ENCODE results near the gene TEX2. TPM values are rescaled to one million over a fixed set of nuclear protein-coding genes. Genes with fewer than 3 reads are reported as not detected.

TEX2 gene
- total and polyA plus RNA-seq, 9 of the 15 experiments (the other 6 are each of a cell fraction or from before 2014, with no cell fraction given), result 4.1 to 27.6 (median 19.3) TPM

DNA sequence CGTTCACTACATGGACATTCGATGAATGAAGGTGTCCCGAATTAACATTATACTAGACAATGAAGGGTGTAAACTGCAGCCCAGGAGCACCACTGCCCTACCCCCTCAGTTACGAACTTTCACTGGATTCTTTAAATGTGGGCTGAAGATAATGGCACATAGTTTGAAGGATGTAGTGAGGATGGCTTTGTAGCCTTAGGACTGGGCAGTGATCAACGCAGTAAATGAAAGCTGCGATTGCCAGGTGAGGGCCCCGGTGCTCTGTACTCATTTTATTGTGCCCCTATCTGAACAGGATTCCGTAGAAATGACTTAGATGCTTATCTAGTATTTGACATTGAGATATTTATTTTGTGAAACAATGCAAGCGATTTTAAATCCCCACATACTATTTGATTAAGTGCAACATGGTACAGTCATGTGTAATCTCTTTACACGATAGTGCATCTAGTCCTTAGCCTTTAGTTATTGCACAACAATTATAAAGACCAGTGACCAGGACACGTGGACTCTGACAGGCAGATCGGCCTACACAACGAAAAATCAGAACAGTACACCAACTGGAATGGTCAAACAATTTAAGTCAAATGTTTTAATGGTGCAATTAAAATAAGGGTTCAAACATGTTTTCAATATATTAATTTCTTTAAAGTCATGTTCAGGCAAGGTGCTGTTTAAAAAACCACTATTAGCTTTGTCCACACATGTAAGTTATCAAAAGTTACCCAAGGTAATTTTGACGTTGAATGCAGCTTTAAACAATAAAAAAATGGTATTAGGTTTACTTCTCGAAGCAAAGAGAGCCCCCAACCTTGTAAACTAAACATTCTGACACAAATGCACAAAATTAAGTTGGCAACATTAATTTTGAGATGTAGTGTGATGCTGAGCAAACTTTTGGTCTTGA lies 115.7 kb downstream of the TEX2 start (continued):
- TF ChIP-seq PHTF2 (CRISPR knock-in tag; IDR thresholded peaks at IDR 0.05) (0 out of 2 replicates have a peak, but pooled peaks have one; percentile 49), ARID2 (IDR thresholded peaks at IDR 0.05) (no peak), NFE2 (IDR thresholded peaks at IDR 0.05; ENCODE audit: low read depth) (no peak), EWSR1 (IDR thresholded peaks at IDR 0.05; ENCODE audit: borderline replicate concordance, low read depth, partially characterized antibody) (peak; percentile 23), TGIF2 (CRISPR knock-in tag; IDR thresholded peaks at IDR 0.05) (no peak), ZBTB11 (CRISPR knock-in tag; IDR thresholded peaks at IDR 0.05) (peak in 1 of 3 experiments; percentile 38; a peak in 1 of 6 replicates), KLF6 (CRISPR knock-in tag; IDR thresholded peaks at IDR 0.05; ENCODE audit: borderline replicate concordance) (no peak), ID3 (CRISPR knock-in tag; IDR thresholded peaks at IDR 0.05) (no peak), ID3 (tag; IDR thresholded peaks at IDR 0.05) (no peak; the same call in 1 of the 2 replicates), MAZ (CRISPR knock-in tag; conservative IDR thresholded peaks at IDR 0.05 in 1 of 2, IDR thresholded peaks at IDR 0.05 in 1 of 2) (no peak; a peak in 1 of 4 replicates), MAFK (IDR thresholded peaks at IDR 0.05; ENCODE audit: low read length) (no peak), ZNF644 (tag; IDR thresholded peaks at IDR 0.05; ENCODE audit: low read depth) (no peak), ZNF695 (CRISPR knock-in tag; IDR thresholded peaks at IDR 0.05) (no peak), CC2D1A (IDR thresholded peaks at IDR 0.05) (no peak), ATF6 (CRISPR knock-in tag; IDR thresholded peaks at IDR 0.05) (no peak), GTF2B (IDR thresholded peaks at IDR 0.05; ENCODE audit: extremely low read depth, insufficient read length) (no peak)
- TF ChIP-seq, protein P1, sequence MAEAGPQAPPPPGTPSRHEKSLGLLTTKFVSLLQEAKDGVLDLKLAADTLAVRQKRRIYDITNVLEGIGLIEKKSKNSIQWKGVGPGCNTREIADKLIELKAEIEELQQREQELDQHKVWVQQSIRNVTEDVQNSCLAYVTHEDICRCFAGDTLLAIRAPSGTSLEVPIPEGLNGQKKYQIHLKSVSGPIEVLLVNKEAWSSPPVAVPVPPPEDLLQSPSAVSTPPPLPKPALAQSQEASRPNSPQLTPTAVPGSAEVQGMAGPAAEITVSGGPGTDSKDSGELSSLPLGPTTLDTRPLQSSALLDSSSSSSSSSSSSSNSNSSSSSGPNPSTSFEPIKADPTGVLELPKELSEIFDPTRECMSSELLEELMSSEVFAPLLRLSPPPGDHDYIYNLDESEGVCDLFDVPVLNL (CRISPR knock-in tag; IDR thresholded peaks at IDR 0.05; ENCODE audit: low read depth), result no peak
- TF ChIP-seq, protein P2, sequence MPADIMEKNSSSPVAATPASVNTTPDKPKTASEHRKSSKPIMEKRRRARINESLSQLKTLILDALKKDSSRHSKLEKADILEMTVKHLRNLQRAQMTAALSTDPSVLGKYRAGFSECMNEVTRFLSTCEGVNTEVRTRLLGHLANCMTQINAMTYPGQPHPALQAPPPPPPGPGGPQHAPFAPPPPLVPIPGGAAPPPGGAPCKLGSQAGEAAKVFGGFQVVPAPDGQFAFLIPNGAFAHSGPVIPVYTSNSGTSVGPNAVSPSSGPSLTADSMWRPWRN (IDR thresholded peaks at IDR 0.05; ENCODE audit: low read depth), result no peak
